CD14-positive monocyte (primary cell): ENCODE data around the gene AP2A1. TPM values are rescaled to one million over a fixed set of nuclear protein-coding genes. Genes with fewer than 3 reads are reported as not detected.

Source experiments
- DNase-seq, 3 donors: peaks; one replicate each; pipeline ENCODE4 v3.0.0-alpha.2; 2011 to 2022
- H2AFZ ChIP-seq: 2 replicates; pipeline ENCODE4 v1.6.0; 2012; ENCODE audit warnings: mild to moderate bottlenecking, low read depth, low read length, inconsistent platforms; ENCODE audit not compliant: insufficient read depth, poor library complexity, severe bottlenecking
- H3K27ac ChIP-seq, 2 donors: 1 replicate in 1 of 2; 2 replicates in 1 of 2; pipeline ENCODE4 v1.5.1; 2012 to 2013; ENCODE audit warnings: low read length in 2 of 2, control low read depth in 1 of 2, inconsistent platforms in 1 of 2, low read depth in 1 of 2, mild to moderate bottlenecking in 1 of 2
- H3K27me3 ChIP-seq, 2 donors: one replicate each; pipeline versions ENCODE4 v1.6.0 to v1.6.1; 2011 to 2013; ENCODE audit warnings: low read length in 2 of 2; ENCODE audit not compliant: control insufficient read depth in 2 of 2, insufficient read depth in 2 of 2
- H3K36me3 ChIP-seq, 2 donors: replicated peaks in 1 of 2; 1 replicate in 1 of 2; 2 replicates in 1 of 2; pipeline versions ENCODE4 v1.5.1 to v1.6.1; 2012 to 2013; ENCODE audit warnings: low read length in 2 of 2, control low read depth in 1 of 2, inconsistent platforms in 1 of 2, mild to moderate bottlenecking in 1 of 2; ENCODE audit not compliant: insufficient read depth in 2 of 2, control insufficient read depth in 1 of 2
- H3K4me1 ChIP-seq, 2 donors: 1 replicate in 1 of 2; 2 replicates in 1 of 2; pipeline versions ENCODE4 v1.5.1 to v1.6.1; 2012 to 2013; ENCODE audit warnings: low read length in 2 of 2, control low read depth in 1 of 2, inconsistent platforms in 1 of 2, mild to moderate bottlenecking in 1 of 2, moderate library complexity in 1 of 2; ENCODE audit not compliant: insufficient read depth in 2 of 2, control insufficient read depth in 1 of 2
- H3K4me2 ChIP-seq: replicated peaks from 2 replicates; pipeline ENCODE3; 2012; ENCODE audit warnings: low read length, moderate library complexity, mild to moderate bottlenecking; ENCODE audit not compliant: poor library complexity, severe bottlenecking; ENCODE audit errors: extremely low read depth
- H3K4me3 ChIP-seq, 3 experiments: fragments of 200-600 bp in 1 of 3; sonication (generic) in 1 of 3; replicated peaks in 1 of 3; 1 replicate in 2 of 3; 2 replicates in 1 of 3; pipeline ENCODE4 v1.5.1; 2011 to 2013; ENCODE audit warnings: low read length in 3 of 3, mild to moderate bottlenecking in 3 of 3, control low read depth in 2 of 3, low read depth in 2 of 3, inconsistent platforms in 1 of 3, moderate library complexity in 1 of 3
- H3K79me2 ChIP-seq: 2 replicates; pipeline ENCODE4 v1.6.0; 2012; ENCODE audit warnings: mild to moderate bottlenecking, control low read depth, inconsistent platforms, low read length, moderate library complexity; ENCODE audit not compliant: insufficient read depth
- H3K9ac ChIP-seq: 2 replicates; pipeline ENCODE4 v1.6.0; 2017; ENCODE audit warnings: low read length, mild to moderate bottlenecking; ENCODE audit not compliant: insufficient read depth, poor library complexity, severe bottlenecking
- H3K9me3 ChIP-seq, 2 donors: replicated peaks in 1 of 2; 1 replicate in 1 of 2; 2 replicates in 1 of 2; pipeline versions ENCODE4 v1.5.1 to v1.6.1; 2012 to 2013; ENCODE audit warnings: low read length in 2 of 2, control low read depth in 1 of 2; ENCODE audit not compliant: control insufficient read depth in 1 of 2, insufficient read depth in 1 of 2
- H4K20me1 ChIP-seq: 2 replicates; pipeline ENCODE4 v1.6.0; 2012; ENCODE audit warnings: mild to moderate bottlenecking, low read length, control low read depth, moderate library complexity; ENCODE audit not compliant: insufficient read depth
- H3K27ac Mint-ChIP-seq, 7 donors: one replicate each; pipeline ENCODE4 v1.8.0; 2020; ENCODE audit warnings: mild to moderate bottlenecking in 7 of 7, mixed read lengths in 7 of 7, moderate library complexity in 6 of 7, inconsistent platforms in 2 of 7
- H3K27me3 Mint-ChIP-seq, 3 donors: one replicate each; pipeline ENCODE4 v1.8.0; 2021 to 2022; ENCODE audit warnings: low read depth in 3 of 3, mild to moderate bottlenecking in 3 of 3, mixed read lengths in 3 of 3, moderate library complexity in 3 of 3, inconsistent platforms in 1 of 3
- H3K36me3 Mint-ChIP-seq, 2 donors: one replicate each; pipeline ENCODE4 v1.8.0; 2020; ENCODE audit warnings: mixed read lengths in 2 of 2, inconsistent platforms in 1 of 2, mild to moderate bottlenecking in 1 of 2
- H3K4me1 Mint-ChIP-seq: one replicate; pipeline ENCODE4 v1.8.0; 2020; ENCODE audit warnings: mild to moderate bottlenecking, mixed read lengths
- H3K4me3 Mint-ChIP-seq, 2 donors: one replicate each; pipeline ENCODE4 v1.8.0; 2020; ENCODE audit warnings: mild to moderate bottlenecking in 2 of 2, mixed read lengths in 2 of 2, moderate library complexity in 1 of 2
- H3K9me3 Mint-ChIP-seq, 7 donors: one replicate each; pipeline ENCODE4 v1.8.0; 2020 to 2022; ENCODE audit warnings: mixed read lengths in 7 of 7, mild to moderate bottlenecking in 6 of 7, moderate library complexity in 6 of 7, inconsistent platforms in 2 of 7
- WGBS: methylation state at CpG from one replicate; pipeline ENCODE4 v1.1.5; 2013; ENCODE audit warnings: missing lambda C conversion rate; ENCODE audit not compliant: insufficient coverage; 5-methylcytosine and 5-hydroxymethylcytosine counted together
- intact Hi-C, 2 donors: fragments of 100-400 bp; cut with micrococcal nuclease; formaldehyde crosslinking; loops; one replicate each; pipeline versions ENCODE4 v1.15.0 to v1.15.1; 2023
- polyA plus RNA-seq, 3 donors: library from polyadenylated mRNA; depleted of rRNA in 1 of 3; unstranded in 2 of 3; stranded (reverse) in 1 of 3; fragments of 300-500 nt in 2 of 3; fragments of >200 nt in 1 of 3; fragmentation: Illumina TruSeq in 2 of 3; gene quantifications; 1 replicate in 2 of 3; 2 replicates in 1 of 3; pipeline ENCODE4 v1.2.3, GENCODE V29; 2012 to 2021
- TF ChIP-seq, protein P1 (sequence below): fragments of 200-600 bp; IDR thresholded peaks from one replicate; pipeline ENCODE4 v1.8.0; 2022; ENCODE audit warnings: antibody characterized with exemption, mild to moderate bottlenecking

Gene AP2A1
- polyA plus RNA-seq, 3 donors = 12.1 to 117 (median 15.1) TPM

DNA sequence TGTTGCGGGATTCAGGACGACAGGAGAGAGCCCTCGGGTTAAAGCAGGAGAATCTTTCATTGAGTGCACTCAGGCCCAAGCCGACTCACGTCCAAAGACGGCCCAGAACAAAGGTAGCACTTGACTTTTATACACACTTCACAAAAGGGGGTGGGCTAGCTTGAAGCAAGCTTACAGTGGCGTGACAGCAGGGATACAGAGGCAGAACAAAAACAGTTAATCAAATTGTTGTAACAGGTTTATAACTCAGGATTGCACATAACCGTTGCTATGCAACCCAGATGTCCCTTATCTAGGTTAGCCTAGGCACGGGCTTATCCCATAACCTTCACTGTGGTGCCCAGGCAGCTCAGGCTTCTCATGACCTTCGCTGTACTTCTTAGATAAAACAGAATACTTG is 53.3 kb downstream of the AP2A1 start:
- no peaks in the 10 kb centered on the region for H3K9me3 ChIP-seq
- no peaks in the 10 kb centered on the region for H3K27me3 ChIP-seq
- peaks cover 20% of the 10 kb centered on the region for H3K4me1 Mint-ChIP-seq
- peaks cover 25 to 34% of the 10 kb centered on the region in 2 donors for H3K36me3 ChIP-seq
- peaks cover 0 to 8% (median 0%) of the 10 kb centered on the region in 3 donors for H3K27me3 Mint-ChIP-seq
- no peak overlapping the region for H3K9ac ChIP-seq
- no peaks in the 10 kb centered on the region for H3K9me3 Mint-ChIP-seq
- H3K36me3 Mint-ChIP-seq = peaks cover 23 to 40% of the 10 kb centered on the region in 2 donors
- H3K4me3 ChIP-seq = no peak overlapping the region
- no peak overlapping the region for H3K4me3 Mint-ChIP-seq
- peaks cover 19 to 22% of the 10 kb centered on the region in 2 donors for H3K4me1 ChIP-seq
- TF ChIP-seq, protein P1, sequence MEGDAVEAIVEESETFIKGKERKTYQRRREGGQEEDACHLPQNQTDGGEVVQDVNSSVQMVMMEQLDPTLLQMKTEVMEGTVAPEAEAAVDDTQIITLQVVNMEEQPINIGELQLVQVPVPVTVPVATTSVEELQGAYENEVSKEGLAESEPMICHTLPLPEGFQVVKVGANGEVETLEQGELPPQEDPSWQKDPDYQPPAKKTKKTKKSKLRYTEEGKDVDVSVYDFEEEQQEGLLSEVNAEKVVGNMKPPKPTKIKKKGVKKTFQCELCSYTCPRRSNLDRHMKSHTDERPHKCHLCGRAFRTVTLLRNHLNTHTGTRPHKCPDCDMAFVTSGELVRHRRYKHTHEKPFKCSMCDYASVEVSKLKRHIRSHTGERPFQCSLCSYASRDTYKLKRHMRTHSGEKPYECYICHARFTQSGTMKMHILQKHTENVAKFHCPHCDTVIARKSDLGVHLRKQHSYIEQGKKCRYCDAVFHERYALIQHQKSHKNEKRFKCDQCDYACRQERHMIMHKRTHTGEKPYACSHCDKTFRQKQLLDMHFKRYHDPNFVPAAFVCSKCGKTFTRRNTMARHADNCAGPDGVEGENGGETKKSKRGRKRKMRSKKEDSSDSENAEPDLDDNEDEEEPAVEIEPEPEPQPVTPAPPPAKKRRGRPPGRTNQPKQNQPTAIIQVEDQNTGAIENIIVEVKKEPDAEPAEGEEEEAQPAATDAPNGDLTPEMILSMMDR = no peak
- peaks cover 58% of the 10 kb centered on the region for H3K79me2 ChIP-seq
- H3K4me2 ChIP-seq = no peak overlapping the region
- 100% methylated on average over 2 of the region's 10 CpGs for WGBS
- peak overlapping the region in 1 of 7 donors; percentile 47 for H3K27ac Mint-ChIP-seq
- no peak for DNase-seq
- no peak overlapping the region for H2AFZ ChIP-seq
- intact Hi-C loops = no loop called here
- H3K27ac ChIP-seq = no peak overlapping the region
- H4K20me1 ChIP-seq = peaks cover 46% of the 10 kb centered on the region

GRCh38 chr19:49823472-49823871 is 56.7 kb downstream of the AP2A1 start:
- intact Hi-C loops = no loop called here
- no peak overlapping the region for H3K4me2 ChIP-seq
- no peak overlapping the region for H3K9ac ChIP-seq
- no peaks in the 10 kb centered on the region for H3K9me3 ChIP-seq
- peaks cover 77% of the 10 kb centered on the region for H4K20me1 ChIP-seq
- peaks cover 37 to 66% of the 10 kb centered on the region in 2 donors for H3K36me3 Mint-ChIP-seq
- H3K4me3 ChIP-seq = no peak overlapping the region
- H3K27me3 Mint-ChIP-seq = peaks cover 0 to 2% (median 0%) of the 10 kb centered on the region in 3 donors
- H3K4me3 Mint-ChIP-seq = no peak overlapping the region
- H3K36me3 ChIP-seq = peaks cover 42 to 65% of the 10 kb centered on the region in 2 donors
- peaks cover 12% of the 10 kb centered on the region in 2 donors for H3K4me1 ChIP-seq
- H3K27me3 ChIP-seq = no peaks in the 10 kb centered on the region
- H3K4me1 Mint-ChIP-seq = peaks cover 13% of the 10 kb centered on the region
- no peak overlapping the region for H2AFZ ChIP-seq
- 92% methylated on average over 10 of the region's 12 CpGs for WGBS
- H3K79me2 ChIP-seq = peaks cover 73% of the 10 kb centered on the region
- H3K27ac ChIP-seq = no peak overlapping the region
- TF ChIP-seq, protein P1 = no peak
- H3K27ac Mint-ChIP-seq = no peak overlapping the region
- no peaks in the 10 kb centered on the region for H3K9me3 Mint-ChIP-seq
- DNase-seq = no peak
